Dendritic cell treated with granulocyte-macrophage colony-stimulating factor and Interleukin-4, amounts not matched to agents 40 ng/mL and 50 ng/mL, for 4 days (primary cell): Measurements from ENCODE around the gene CPLANE2.

ENCODE experiments used
- H3K27ac Mint-ChIP-seq: one replicate; pipeline ENCODE4 v1.8.0; 2022; ENCODE audit warnings: mild to moderate bottlenecking, mixed read lengths
- H3K27me3 Mint-ChIP-seq: one replicate; pipeline ENCODE4 v1.8.0; 2022; ENCODE audit warnings: mild to moderate bottlenecking, mixed read lengths
- H3K36me3 Mint-ChIP-seq: one replicate; pipeline ENCODE4 v1.8.0; 2022; ENCODE audit warnings: low read depth, mixed read lengths
- H3K4me1 Mint-ChIP-seq: one replicate; pipeline ENCODE4 v1.8.0; 2022; ENCODE audit warnings: low read depth, mixed read lengths
- H3K4me3 Mint-ChIP-seq: one replicate; pipeline ENCODE4 v1.8.0; 2022; ENCODE audit warnings: mild to moderate bottlenecking, moderate library complexity, mixed read lengths
- H3K9me3 Mint-ChIP-seq: one replicate; pipeline ENCODE4 v1.8.0; 2022; ENCODE audit warnings: mixed read lengths
- intact Hi-C: fragments of 100-400 bp; cut with micrococcal nuclease; formaldehyde crosslinking; loops from one replicate; pipeline ENCODE4 v1.15.0; 2022

The CPLANE2 gene

GRCh38 chr1:16244650-16245285, 7.8 kb upstream of the CPLANE2 start:
- Mint-ChIP-seq H3K27ac (no peak overlapping the region), H3K4me1 (peaks cover 9% of the 10 kb centered on the region), H3K9me3 (no peaks in the 10 kb centered on the region), H3K27me3 (no peaks in the 10 kb centered on the region), H3K36me3 (peaks cover 37% of the 10 kb centered on the region), H3K4me3 (no peak overlapping the region)
- intact Hi-C loops = loop anchor here (2.0 to 5.0 kb wide), 3 partner anchors 38 to 166 kb away; no protein-coding TSS in a partner anchor

DNA sequence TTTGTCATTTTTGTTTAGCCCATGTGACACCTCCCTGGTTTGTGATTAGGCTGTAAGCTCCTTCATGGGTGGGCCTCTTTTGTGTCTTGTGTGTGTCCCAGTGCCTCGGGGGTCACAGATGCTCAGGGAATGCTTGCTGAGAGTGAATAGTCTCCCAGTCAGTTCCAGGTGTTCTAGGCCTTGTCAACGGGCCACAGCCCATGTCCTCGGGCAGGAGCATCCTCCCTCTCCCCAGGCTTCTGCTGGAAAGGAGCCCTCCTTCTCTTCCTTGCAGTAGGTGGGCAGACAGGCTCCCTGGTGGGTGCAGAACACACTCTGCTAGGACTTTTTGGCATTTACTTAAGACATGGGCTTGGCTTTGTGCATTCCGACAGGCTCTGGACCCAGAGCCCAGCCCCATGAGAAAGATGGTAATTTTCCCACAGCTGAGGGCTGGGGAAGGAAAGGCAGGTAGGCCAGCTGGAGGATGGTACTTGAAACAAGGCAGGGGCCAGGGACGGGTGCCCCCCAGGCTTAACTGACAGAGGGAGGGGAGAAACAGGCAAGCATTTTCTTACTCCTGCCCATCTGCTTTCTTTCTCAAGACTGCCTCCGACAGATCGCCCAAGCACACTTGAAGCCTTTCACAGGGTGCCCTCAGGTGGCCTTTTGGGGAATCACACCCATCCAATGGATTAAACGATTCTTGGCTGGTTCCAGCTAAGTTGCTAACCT, 7.1 kb upstream of the CPLANE2 start:
- Mint-ChIP-seq H3K9me3 (no peaks in the 10 kb centered on the region), H3K27me3 (no peaks in the 10 kb centered on the region), H3K36me3 (peaks cover 30% of the 10 kb centered on the region), H3K4me1 (peaks cover 9% of the 10 kb centered on the region), H3K4me3 (no peak overlapping the region), H3K27ac (no peak overlapping the region)
- intact Hi-C loops = loop anchor here (2.0 to 5.0 kb wide), 3 partner anchors 37 to 165 kb away; no protein-coding TSS in a partner anchor

DNA sequence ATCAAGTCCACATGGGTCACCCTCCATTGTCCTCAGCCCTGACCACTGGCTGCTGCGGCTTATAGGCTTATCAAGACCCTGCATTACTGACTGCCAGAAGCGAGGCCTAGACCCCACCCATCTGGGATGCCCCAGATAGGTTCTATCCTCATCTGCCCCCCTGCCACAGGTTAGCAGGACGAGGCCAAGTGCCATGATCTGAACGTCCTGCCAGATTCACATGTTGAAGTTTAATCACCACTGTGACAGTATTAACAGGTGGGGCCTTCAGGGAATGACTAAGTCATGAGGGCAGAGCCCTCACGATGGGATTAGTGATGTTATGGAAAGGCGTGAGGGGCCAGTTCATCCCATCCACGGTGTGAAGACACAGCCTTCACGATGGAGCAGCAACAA, 6.2 kb upstream of the CPLANE2 start:
- Mint-ChIP-seq H3K36me3 (peaks cover 26% of the 10 kb centered on the region), H3K4me3 (no peak overlapping the region), H3K27ac (no peak overlapping the region), H3K27me3 (no peaks in the 10 kb centered on the region), H3K9me3 (no peaks in the 10 kb centered on the region), H3K4me1 (peaks cover 9% of the 10 kb centered on the region)
- intact Hi-C loops = loop anchor here (5.0 kb wide), 1 partner anchor 56 kb away; no protein-coding TSS in a partner anchor

DNA sequence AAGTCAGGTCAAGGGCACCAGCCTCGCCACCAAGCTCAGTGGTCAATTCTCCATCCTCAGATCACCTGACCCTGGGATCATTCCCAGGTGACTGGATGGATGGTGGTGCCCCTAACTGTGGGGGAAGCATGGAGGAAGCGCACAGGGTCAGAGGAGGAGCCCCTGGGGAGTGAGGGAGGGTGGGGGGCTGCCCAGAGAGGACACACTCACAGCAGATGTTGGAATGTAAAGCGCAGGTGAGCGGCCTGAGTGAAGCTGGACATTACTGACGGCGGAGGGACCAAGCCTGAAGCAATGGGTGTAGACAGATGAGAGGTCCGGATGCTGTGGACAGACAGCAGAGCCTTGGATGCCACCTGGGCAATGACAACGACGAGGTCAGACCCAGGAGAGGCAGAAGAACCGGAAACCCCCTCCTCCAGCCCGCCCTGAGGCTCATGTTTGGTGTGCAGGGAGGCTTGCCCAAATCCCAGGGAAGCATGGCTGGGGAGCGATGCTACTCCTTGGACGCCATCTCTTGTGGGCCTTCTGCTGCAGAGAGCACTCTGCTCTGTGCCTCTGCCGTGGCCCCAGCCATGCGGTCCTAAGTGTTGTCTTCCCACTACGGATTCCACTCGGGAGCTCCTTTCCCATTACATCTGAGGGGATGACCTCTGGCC, 5.7 kb upstream of the CPLANE2 start:
- Mint-ChIP-seq H3K36me3 (peaks cover 21% of the 10 kb centered on the region), H3K27me3 (no peaks in the 10 kb centered on the region), H3K4me1 (peaks cover 10% of the 10 kb centered on the region), H3K4me3 (no peak overlapping the region), H3K9me3 (no peaks in the 10 kb centered on the region), H3K27ac (no peak overlapping the region)
- intact Hi-C loops = loop anchor here (5.0 kb wide), 1 partner anchor 55 kb away; no protein-coding TSS in a partner anchor

DNA sequence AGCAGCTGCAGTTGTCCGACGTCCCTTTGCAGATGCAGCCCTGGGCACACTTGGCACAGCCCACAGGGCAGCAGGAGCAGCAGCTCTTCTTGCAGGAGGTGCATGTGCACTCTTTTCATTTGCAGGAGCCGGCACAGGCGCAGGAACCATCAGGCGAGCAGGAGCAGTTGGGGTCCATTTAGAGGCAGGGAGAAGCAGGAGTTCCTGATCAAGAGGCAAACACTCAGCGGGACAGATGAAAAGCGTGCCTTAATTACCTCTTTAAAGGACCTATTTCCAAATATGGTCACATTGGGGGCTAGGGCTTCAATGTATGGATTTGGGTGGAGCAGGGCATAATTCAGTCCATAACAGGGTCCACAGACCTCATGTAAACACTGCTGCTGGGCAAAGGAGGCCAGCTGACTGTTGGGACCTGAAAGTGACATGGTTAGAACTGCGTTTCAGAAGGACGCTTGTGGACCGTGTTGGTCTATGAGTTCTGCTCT, 4.3 kb upstream of the CPLANE2 start:
- intact Hi-C loops = loop anchor here (5.0 kb wide), 1 partner anchor 54 kb away; no protein-coding TSS in a partner anchor
- peaks cover 13% of the 10 kb centered on the region for H3K36me3 Mint-ChIP-seq
- no peaks in the 10 kb centered on the region for H3K27me3 Mint-ChIP-seq
- no peak overlapping the region for H3K27ac Mint-ChIP-seq
- no peak overlapping the region for H3K4me3 Mint-ChIP-seq
- H3K4me1 Mint-ChIP-seq = peaks cover 25% of the 10 kb centered on the region
- H3K9me3 Mint-ChIP-seq = no peaks in the 10 kb centered on the region

GRCh38 chr1:16239972-16240491, 3.0 kb upstream of the CPLANE2 start:
- H3K27ac Mint-ChIP-seq = no peak overlapping the region
- intact Hi-C loops = loop anchor here (5.0 kb wide), 1 partner anchor 53 kb away; no protein-coding TSS in a partner anchor
- no peaks in the 10 kb centered on the region for H3K9me3 Mint-ChIP-seq
- H3K4me3 Mint-ChIP-seq = no peak overlapping the region
- peaks cover 6% of the 10 kb centered on the region for H3K36me3 Mint-ChIP-seq
- no peaks in the 10 kb centered on the region for H3K27me3 Mint-ChIP-seq
- peaks cover 30% of the 10 kb centered on the region for H3K4me1 Mint-ChIP-seq

DNA sequence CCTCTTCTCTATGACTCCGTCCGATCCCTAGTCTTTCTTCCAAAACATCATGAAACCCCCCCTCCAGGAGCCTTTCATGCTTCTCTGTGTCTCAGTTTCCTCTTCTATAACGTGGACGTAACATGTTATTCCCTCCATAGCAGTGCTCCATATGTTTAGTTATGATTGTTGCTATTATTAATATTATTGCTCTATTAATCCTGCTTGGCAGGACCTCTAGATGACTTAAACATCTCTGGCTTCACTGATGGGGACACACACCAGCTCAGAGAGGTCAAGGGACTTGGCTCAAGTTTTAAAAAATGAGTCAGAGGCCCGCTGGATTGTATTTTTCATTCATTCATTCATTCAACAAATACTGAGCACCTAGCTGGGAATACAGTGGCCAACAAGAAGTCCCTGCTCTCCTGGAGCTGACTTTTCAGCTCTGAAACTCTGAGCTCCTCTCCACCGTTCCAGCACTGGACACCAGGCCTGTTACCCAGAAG, 404 bp upstream of the CPLANE2 start:
- H3K36me3 Mint-ChIP-seq = peaks cover 7% of the 10 kb centered on the region
- H3K27ac Mint-ChIP-seq = peak overlapping the region; percentile 88
- intact Hi-C loops = loop anchor here (1.0 kb wide), 1 partner anchor 20 kb away; no protein-coding TSS in a partner anchor
- H3K27me3 Mint-ChIP-seq = no peaks in the 10 kb centered on the region
- H3K9me3 Mint-ChIP-seq = no peaks in the 10 kb centered on the region
- H3K4me1 Mint-ChIP-seq = peaks cover 20% of the 10 kb centered on the region
- peak overlapping the region; percentile 79 for H3K4me3 Mint-ChIP-seq

GRCh38 chr1:16235944-16236510, 956 bp downstream of the CPLANE2 start:
- peaks cover 19% of the 10 kb centered on the region for H3K36me3 Mint-ChIP-seq
- no peaks in the 10 kb centered on the region for H3K27me3 Mint-ChIP-seq
- H3K9me3 Mint-ChIP-seq = no peaks in the 10 kb centered on the region
- peak overlapping the region; percentile 79 for H3K4me3 Mint-ChIP-seq
- intact Hi-C loops = no loop called here
- H3K4me1 Mint-ChIP-seq = peaks cover 20% of the 10 kb centered on the region
- H3K27ac Mint-ChIP-seq = peak overlapping the region; percentile 88

- Mint-ChIP-seq H3K36me3 (peaks cover 19% of the 10 kb centered on the region), H3K9me3 (no peaks in the 10 kb centered on the region), H3K27ac (no peak overlapping the region), H3K4me1 (peaks cover 20% of the 10 kb centered on the region), H3K4me3 (no peak overlapping the region), H3K27me3 (peaks cover 2% of the 10 kb centered on the region)
- intact Hi-C loops = no loop called here
Observed at GRCh38 chr1:16235347-16235746, 1.6 kb downstream of the CPLANE2 start.

DNA sequence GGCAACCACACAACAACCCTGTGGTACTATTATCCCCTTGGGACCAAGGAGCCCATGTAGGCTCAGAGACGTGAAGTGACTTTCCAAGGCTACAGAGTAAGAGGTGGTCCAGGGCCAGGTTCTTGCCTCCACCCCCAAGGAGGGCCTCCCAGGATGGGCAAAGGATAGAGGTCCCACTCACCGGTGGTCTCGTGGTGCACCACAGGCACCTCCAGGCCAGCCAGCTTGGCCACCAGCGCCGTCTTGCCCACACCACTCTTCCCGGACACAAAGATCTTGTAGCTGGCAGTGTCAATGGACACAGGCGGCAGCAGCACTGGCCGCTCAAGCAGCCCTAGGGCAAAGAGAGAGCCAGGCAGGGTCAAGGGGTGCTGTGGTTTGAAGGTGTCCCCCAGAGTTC, 3.6 kb downstream of the CPLANE2 start:
- intact Hi-C loops = no loop called here
- peaks cover 19% of the 10 kb centered on the region for H3K27me3 Mint-ChIP-seq
- peaks cover 23% of the 10 kb centered on the region for H3K4me1 Mint-ChIP-seq
- peaks cover 19% of the 10 kb centered on the region for H3K36me3 Mint-ChIP-seq
- H3K27ac Mint-ChIP-seq = no peak overlapping the region
- H3K4me3 Mint-ChIP-seq = no peak overlapping the region
- H3K9me3 Mint-ChIP-seq = no peaks in the 10 kb centered on the region

DNA sequence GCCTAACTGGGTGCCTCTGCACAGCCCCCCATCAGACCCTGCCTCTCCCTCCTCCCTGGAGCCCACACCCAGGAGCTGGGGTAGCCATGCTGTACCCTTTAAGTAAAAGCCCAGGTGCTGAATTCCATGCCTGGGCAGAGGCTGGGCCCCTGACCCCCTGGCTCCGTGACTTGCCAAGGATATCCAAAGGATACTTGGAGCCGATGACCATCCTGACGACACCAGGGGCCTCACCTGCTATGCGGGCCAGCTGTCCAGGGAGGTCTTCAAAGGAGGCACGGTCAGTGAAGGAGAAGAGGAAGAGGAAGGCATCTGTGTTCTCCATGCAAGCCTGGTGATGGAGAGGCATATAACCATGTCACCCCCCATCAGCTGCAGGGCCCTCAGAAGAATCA, 4.7 kb downstream of the CPLANE2 start:
- H3K4me1 Mint-ChIP-seq = peaks cover 30% of the 10 kb centered on the region
- H3K9me3 Mint-ChIP-seq = no peaks in the 10 kb centered on the region
- no peak overlapping the region for H3K4me3 Mint-ChIP-seq
- peaks cover 30% of the 10 kb centered on the region for H3K27me3 Mint-ChIP-seq
- intact Hi-C loops = no loop called here
- H3K27ac Mint-ChIP-seq = no peak overlapping the region
- peaks cover 19% of the 10 kb centered on the region for H3K36me3 Mint-ChIP-seq

DNA sequence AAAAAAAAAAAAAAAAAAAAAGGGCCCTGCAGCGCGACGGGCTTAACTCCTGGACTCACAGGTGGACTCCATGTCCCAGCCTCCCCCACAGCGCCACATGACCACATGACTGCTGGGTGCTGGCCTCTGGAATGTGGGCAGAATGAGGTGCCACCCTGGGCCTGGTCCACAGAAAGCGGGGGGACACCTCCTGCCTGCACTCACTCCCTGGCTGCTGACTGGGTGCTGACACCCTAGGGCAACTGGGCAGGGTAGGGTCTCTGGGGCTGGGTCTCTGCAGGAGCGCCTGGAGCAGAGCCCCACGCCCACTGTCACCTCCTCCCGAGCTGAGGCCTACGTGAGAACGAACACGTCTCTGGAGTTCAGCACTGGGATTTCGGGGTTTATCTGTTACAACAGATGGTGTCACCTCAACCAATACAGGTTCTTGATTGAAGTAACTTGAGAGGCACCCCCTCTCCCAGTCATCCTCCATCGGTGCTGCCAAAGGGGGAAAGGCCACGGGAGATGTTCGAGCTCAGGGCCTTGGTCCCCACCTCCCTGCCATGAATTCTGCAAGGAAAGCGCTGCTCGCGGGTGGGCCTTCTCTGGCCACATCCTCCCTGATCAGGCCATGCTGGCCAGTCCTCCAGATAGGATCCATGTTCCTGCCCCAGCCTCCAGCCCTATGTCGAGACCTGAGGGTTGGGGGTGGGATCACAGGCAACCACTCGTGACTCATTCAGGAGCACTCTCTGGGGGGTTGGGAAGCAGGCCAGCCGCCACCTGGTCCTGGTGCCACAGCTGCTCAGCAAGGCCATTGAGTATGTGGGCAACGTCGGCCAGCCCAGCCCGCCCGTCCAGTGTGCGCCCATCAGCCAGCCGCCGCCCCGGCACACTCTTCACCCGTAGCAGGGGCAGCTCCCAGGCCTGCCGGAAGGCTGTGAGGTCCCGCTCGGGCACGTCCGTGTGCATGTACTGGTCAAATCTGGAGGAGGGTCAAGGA, 5.4 kb downstream of the CPLANE2 start:
- intact Hi-C loops = no loop called here
- no peak overlapping the region for H3K27ac Mint-ChIP-seq
- peaks cover 37% of the 10 kb centered on the region for H3K27me3 Mint-ChIP-seq
- H3K36me3 Mint-ChIP-seq = peaks cover 14% of the 10 kb centered on the region
- H3K4me1 Mint-ChIP-seq = peaks cover 23% of the 10 kb centered on the region
- H3K4me3 Mint-ChIP-seq = no peak overlapping the region
- no peaks in the 10 kb centered on the region for H3K9me3 Mint-ChIP-seq
